GM23248 (cell line): ENCODE data around the gene NDE1. TPM values are rescaled to one million over a fixed set of nuclear protein-coding genes. Genes with fewer than 3 reads are reported as not detected.

Experiments used
- DNase-seq: peaks from one replicate; pipeline ENCODE4 v3.0.0-alpha.2; 2015
- H2AFZ ChIP-seq: fragments of 200-600 bp; sonication (generic); 2 replicates; pipeline ENCODE4 v1.6.1; 2016; ENCODE audit warnings: antibody characterized with exemption
- H3F3A ChIP-seq: fragments of 200-600 bp; sonication (generic); 2 replicates; pipeline ENCODE4 v1.6.1; 2016; ENCODE audit warnings: mild to moderate bottlenecking, antibody characterized with exemption, mixed run types; ENCODE audit not compliant: insufficient read depth
- H3K27ac ChIP-seq: fragments of 200-600 bp; sonication (generic); 2 replicates; pipeline ENCODE4 v1.5.1; 2016; ENCODE audit warnings: mild to moderate bottlenecking
- H3K27me3 ChIP-seq: fragments of 200-600 bp; sonication (generic); replicated peaks from 2 replicates; pipeline ENCODE4 v1.6.1; 2016; ENCODE audit warnings: mild to moderate bottlenecking; ENCODE audit not compliant: insufficient read depth
- H3K36me3 ChIP-seq: fragments of 200-600 bp; sonication (generic); 2 replicates; pipeline ENCODE4 v1.6.1; 2016; ENCODE audit warnings: low read depth, mild to moderate bottlenecking
- H3K4me1 ChIP-seq: fragments of 200-600 bp; sonication (generic); 2 replicates; pipeline ENCODE4 v1.6.1; 2016; ENCODE audit warnings: mild to moderate bottlenecking; ENCODE audit not compliant: insufficient read depth
- H3K4me2 ChIP-seq: fragments of 200-600 bp; sonication (generic); one replicate; pipeline ENCODE4 v1.6.1; 2016; ENCODE audit warnings: mild to moderate bottlenecking; ENCODE audit not compliant: unreplicated experiment
- H3K4me3 ChIP-seq: fragments of 200-600 bp; sonication (generic); 2 replicates; pipeline ENCODE4 v1.5.1; 2016; ENCODE audit warnings: mild to moderate bottlenecking
- H3K79me2 ChIP-seq: fragments of 200-600 bp; sonication (generic); 2 replicates; pipeline ENCODE4 v1.6.1; 2016; ENCODE audit warnings: mild to moderate bottlenecking; ENCODE audit not compliant: insufficient read depth
- H3K9ac ChIP-seq: fragments of 200-600 bp; sonication (generic); 2 replicates; pipeline ENCODE4 v1.6.1; 2016; ENCODE audit warnings: mild to moderate bottlenecking
- H3K9me2 ChIP-seq: fragments of 200-600 bp; sonication (generic); 2 replicates; pipeline ENCODE4 v1.6.1; 2016; ENCODE audit warnings: mixed run types, mild to moderate bottlenecking, moderate library complexity; ENCODE audit not compliant: insufficient read depth
- H3K9me3 ChIP-seq: fragments of 200-600 bp; sonication (generic); one replicate; pipeline ENCODE4 v1.6.1; 2017; ENCODE audit warnings: low read depth
- H4K20me1 ChIP-seq: fragments of 200-600 bp; sonication (generic); 2 replicates; pipeline ENCODE4 v1.6.0; 2016; ENCODE audit not compliant: insufficient read depth
- EZH2 ChIP-seq: fragments of 200-600 bp; sonication (generic); IDR thresholded peaks from 2 replicates; pipeline ENCODE4 v1.6.1; 2018; ENCODE audit warnings: antibody characterized with exemption, mild to moderate bottlenecking; ENCODE audit not compliant: insufficient read depth, poor library complexity, severe bottlenecking
- EZH2phosphoT487 ChIP-seq: fragments of 200-600 bp; sonication (generic); IDR thresholded peaks from 2 replicates; pipeline ENCODE4 v1.6.1; 2018; ENCODE audit warnings: antibody characterized with exemption, moderate library complexity, mild to moderate bottlenecking, low read depth; ENCODE audit not compliant: insufficient read depth
- WGBS, 2 experiments: methylation state at CpG; one replicate each; pipeline ENCODE4 v1.1.6; 2015 to 2017; ENCODE audit warnings: low lambda C conversion rate in 2 of 2, low coverage in 1 of 2; ENCODE audit errors: missing lambda C conversion rate in 2 of 2; 5-methylcytosine and 5-hydroxymethylcytosine counted together
- in situ Hi-C: fragments of 300-500 bp; cut with MboI; formaldehyde crosslinking; loops from 2 replicates; pipeline ENCODE4 v1.15.0; 2020
- polyA plus RNA-seq: library from polyadenylated mRNA; unstranded; fragments of >200 nt; fragmentation: Nextera tagmentation; extraction: Ambion mirVana; gene quantifications from 2 replicates; pipeline ENCODE4 v1.2.1, GENCODE V29; 2016
- total RNA-seq: library from RNA; depleted of rRNA; stranded (reverse); fragments of >200 nt; shearing (Covaris generic); gene quantifications from 2 replicates; pipeline ENCODE4 v1.2.3, GENCODE V29; 2014

Gene NDE1
- total and polyA plus RNA-seq, 2 experiments from 2014 or later: 31.2 to 37.8 TPM

DNA sequence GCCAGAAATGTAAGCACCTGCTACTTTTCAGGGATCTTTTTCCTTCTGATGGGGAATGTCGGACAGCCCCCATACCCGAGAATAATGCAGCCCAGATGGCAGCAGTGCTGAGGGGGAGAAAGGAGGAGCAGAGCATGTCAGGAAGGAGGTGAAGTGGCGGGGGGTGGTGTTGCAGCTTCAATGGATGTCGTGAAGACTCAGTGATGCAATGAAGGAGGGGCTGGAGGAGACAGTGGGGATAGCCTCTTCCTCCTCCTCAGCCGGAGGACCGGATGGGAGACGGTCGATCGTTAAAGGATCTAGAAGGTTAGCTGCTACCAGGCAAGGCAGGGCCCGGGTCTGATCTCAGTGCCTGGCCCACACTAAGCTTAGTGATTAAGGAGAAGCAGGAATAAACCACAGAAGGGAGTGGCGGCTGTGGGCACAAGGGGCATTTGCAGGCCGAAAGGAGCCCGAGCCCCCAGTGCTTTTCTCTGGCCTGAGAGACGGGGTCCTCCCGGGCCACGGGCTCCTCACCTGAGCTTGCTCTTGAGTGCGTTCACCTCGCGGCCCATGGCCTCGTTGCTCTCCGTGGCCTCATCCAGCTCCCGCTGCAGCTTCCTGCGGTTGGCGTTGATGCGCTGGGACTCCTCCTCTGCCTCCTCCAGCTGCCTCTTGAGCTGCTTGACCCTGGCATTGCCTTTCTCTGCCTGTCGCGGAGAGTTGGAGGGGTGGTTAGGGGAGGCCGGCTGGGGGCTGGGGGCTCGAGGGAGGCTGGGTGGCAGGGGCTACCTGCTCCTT lies 64.5 kb downstream of the NDE1 start:
- Histone ChIP-seq H3K4me1 (no peaks in the 10 kb centered on the region), H3K9ac (no peak overlapping the region), H3K4me2 (no peak overlapping the region), H3K9me3 (no peaks in the 10 kb centered on the region), H3K27ac (no peak overlapping the region), H3K4me3 (no peak overlapping the region), H3K79me2 (no peaks in the 10 kb centered on the region), H4K20me1 (no peaks in the 10 kb centered on the region), H3K36me3 (no peaks in the 10 kb centered on the region), H3K9me2 (no peaks in the 10 kb centered on the region), H3F3A (no peaks in the 10 kb centered on the region), H2AFZ (no peak overlapping the region), H3K27me3 (no peaks in the 10 kb centered on the region)
- TF ChIP-seq EZH2 (no peak), EZH2phosphoT487 (no peak)
- WGBS, 2 experiments: 90 to 96% methylated on average over 25 to 29 of the region's 29 CpGs
- in situ Hi-C loops: no loop called here
- no peak for DNase-seq

- Histone ChIP-seq H3K27ac (no peak overlapping the region), H3K9me2 (no peaks in the 10 kb centered on the region), H3K36me3 (no peaks in the 10 kb centered on the region), H3K4me2 (no peak overlapping the region), H3K79me2 (no peaks in the 10 kb centered on the region), H3F3A (no peaks in the 10 kb centered on the region), H3K27me3 (no peaks in the 10 kb centered on the region), H3K4me1 (no peaks in the 10 kb centered on the region), H4K20me1 (no peaks in the 10 kb centered on the region), H3K9ac (no peak overlapping the region), H2AFZ (no peak overlapping the region), H3K9me3 (no peaks in the 10 kb centered on the region), H3K4me3 (no peak overlapping the region)
- in situ Hi-C loops: no loop called here
- no peak for DNase-seq
- TF ChIP-seq EZH2: no peak
- TF ChIP-seq EZH2phosphoT487: no peak
- 96 to 99% methylated on average over 5 of the region's 5 CpGs for whole genome bisulfite sequencing, 2 experiments
Observed at GRCh38 chr16:15715221-15715620, 65.2 kb downstream of the NDE1 start.

DNA sequence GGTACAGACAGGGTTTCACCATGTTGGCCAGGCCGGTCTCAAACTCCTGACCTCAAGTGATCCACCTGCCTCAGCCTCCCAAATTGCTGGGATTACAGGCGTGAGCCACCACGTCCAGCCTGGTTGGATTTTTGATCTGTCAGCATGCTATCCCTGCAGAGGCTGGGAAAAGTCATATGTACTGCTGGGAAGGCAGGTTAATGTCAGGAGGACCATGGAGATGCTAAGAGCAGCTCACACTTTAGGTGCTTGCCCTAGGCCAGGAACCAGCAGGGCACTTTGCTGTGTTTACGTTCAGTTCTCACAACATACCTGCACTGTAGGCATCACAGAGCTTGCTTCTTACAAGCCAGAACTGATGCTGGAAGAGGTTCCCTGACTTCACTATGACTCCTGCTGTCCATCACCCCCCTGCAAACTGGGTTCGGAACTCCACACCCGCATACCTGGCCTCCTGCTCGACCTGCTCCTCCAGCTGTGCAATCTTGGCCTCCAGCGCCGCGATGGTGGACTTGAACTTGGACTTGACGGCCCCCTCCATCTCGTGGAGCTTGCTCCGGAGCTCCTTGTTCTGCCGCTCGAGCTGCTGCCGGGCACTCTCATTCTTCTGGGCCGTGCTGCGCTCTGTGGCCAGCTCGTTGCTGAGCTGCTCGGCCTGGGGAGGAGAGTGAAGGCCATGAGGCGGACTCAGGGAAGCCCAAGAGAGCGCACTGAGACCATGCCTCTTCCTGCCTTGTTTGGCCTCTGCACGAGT lies 66.8 kb downstream of the NDE1 start:
- H4K20me1 ChIP-seq: no peaks in the 10 kb centered on the region

DNA sequence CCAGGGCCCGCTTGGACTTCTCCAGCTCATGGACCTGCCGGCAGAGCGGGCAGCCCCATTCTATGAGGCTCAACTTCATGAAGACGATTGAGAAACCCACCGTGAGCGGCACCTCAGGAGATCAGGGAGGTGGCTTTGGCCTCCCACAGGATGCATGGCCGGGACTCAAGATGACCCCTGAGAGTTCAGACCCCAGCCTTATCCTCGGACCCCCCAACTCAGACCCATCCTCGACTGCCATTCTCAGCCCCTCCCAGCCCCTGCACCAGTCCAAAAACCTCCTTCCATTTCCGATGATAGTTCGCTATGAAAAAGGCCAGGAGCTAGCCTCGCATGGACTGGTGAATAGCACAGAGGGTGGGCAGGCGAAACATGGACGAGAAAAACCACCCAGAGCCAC lies 71.0 kb downstream of the NDE1 start:
- H2AFZ ChIP-seq: no peak overlapping the region
- no peaks in the 10 kb centered on the region for H3K9me3 ChIP-seq
- no peak overlapping the region for H3K9ac ChIP-seq
- H3K79me2 ChIP-seq: no peaks in the 10 kb centered on the region
- no peaks in the 10 kb centered on the region for H4K20me1 ChIP-seq
- H3F3A ChIP-seq: no peaks in the 10 kb centered on the region
- DNase-seq: no peak
- H3K27ac ChIP-seq: no peak overlapping the region
- TF ChIP-seq EZH2phosphoT487 (no peak), EZH2 (no peak)
- H3K9me2 ChIP-seq: no peaks in the 10 kb centered on the region
- no peaks in the 10 kb centered on the region for H3K36me3 ChIP-seq
- in situ Hi-C loops: no loop called here
- no peak overlapping the region for H3K4me2 ChIP-seq
- H3K27me3 ChIP-seq: no peaks in the 10 kb centered on the region
- 91 to 97% methylated on average over 14 of the region's 14 CpGs for WGBS, 2 experiments
- no peaks in the 10 kb centered on the region for H3K4me1 ChIP-seq
- no peak overlapping the region for H3K4me3 ChIP-seq

More for the DNA sequence above, 66.8 kb downstream of the NDE1 start:
- Histone ChIP-seq H3K79me2 (no peaks in the 10 kb centered on the region), H3K9ac (no peak overlapping the region), H3K27me3 (no peaks in the 10 kb centered on the region), H3F3A (no peaks in the 10 kb centered on the region), H2AFZ (no peak overlapping the region), H3K9me2 (no peaks in the 10 kb centered on the region), H3K9me3 (no peaks in the 10 kb centered on the region), H3K4me3 (no peak overlapping the region), H3K36me3 (no peaks in the 10 kb centered on the region), H3K27ac (no peak overlapping the region), H3K4me1 (no peaks in the 10 kb centered on the region), H3K4me2 (no peak overlapping the region)
- 94 to 95% methylated on average over 23 of the region's 23 CpGs for WGBS, 2 experiments
- TF ChIP-seq EZH2phosphoT487 (no peak), EZH2 (no peak)
- in situ Hi-C loops: no loop called here
- no peak for DNase-seq
